IPS-15b (cell line): ENCODE measurements around the gene TRAPPC2B.

Experiments
- H3K27me3 ChIP-seq: one replicate; pipeline ENCODE4 v1.6.1; 2013; ENCODE audit warnings: low read length; ENCODE audit not compliant: control insufficient read depth, insufficient read depth
- H3K36me3 ChIP-seq: one replicate; pipeline ENCODE4 v1.6.1; 2013; ENCODE audit warnings: low read length; ENCODE audit not compliant: control insufficient read depth, insufficient read depth
- H3K4me1 ChIP-seq: one replicate; pipeline ENCODE4 v1.6.1; 2013; ENCODE audit warnings: mild to moderate bottlenecking, low read length; ENCODE audit not compliant: control insufficient read depth, insufficient read depth
- H3K4me3 ChIP-seq: one replicate; pipeline ENCODE4 v1.5.1; 2013; ENCODE audit warnings: low read depth, low read length
- H3K9ac ChIP-seq: one replicate; pipeline ENCODE4 v1.6.1; 2013; ENCODE audit warnings: low read depth, mild to moderate bottlenecking, low read length
- H3K9me3 ChIP-seq: one replicate; pipeline ENCODE4 v1.6.1; 2013; ENCODE audit warnings: mild to moderate bottlenecking, low read length; ENCODE audit not compliant: control insufficient read depth, insufficient read depth

Gene TRAPPC2B

GRCh38 chr19:57376151-57376550 is 12.8 kb downstream of the TRAPPC2B start:
- H3K36me3 ChIP-seq = peaks cover 21% of the 10 kb centered on the region
- no peaks in the 10 kb centered on the region for H3K4me1 ChIP-seq
- H3K27me3 ChIP-seq = no peaks in the 10 kb centered on the region
- H3K9me3 ChIP-seq = peaks cover 4% of the 10 kb centered on the region
- no peak overlapping the region for H3K4me3 ChIP-seq
- H3K9ac ChIP-seq = no peak overlapping the region

DNA sequence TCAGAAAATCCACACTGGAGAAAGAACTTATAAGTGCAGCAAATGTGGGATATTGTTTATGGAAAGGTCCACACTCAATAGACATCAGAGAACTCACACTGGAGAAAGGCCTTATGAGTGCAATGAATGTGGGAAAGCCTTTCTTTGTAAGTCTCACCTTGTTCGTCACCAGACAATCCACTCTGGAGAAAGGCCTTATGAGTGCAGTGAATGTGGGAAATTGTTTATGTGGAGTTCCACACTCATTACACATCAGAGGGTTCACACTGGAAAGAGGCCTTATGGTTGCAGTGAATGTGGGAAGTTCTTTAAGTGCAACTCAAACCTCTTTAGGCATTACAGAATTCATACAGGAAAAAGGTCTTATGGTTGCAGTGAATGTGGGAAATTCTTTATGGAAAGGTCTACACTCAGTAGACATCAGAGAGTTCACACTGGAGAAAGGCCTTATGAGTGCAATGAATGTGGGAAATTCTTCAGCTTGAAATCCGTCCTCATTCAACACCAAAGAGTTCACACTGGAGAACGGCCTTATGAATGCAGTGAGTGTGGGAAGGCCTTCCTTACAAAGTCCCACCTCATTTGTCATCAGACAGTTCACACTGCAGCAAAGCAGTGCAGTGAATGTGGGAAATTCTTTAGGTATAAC is 14.3 kb downstream of the TRAPPC2B start:
- H3K27me3 ChIP-seq = no peaks in the 10 kb centered on the region
- peaks cover 4% of the 10 kb centered on the region for H3K9me3 ChIP-seq
- H3K4me3 ChIP-seq = no peak overlapping the region
- peaks cover 13% of the 10 kb centered on the region for H3K36me3 ChIP-seq
- H3K9ac ChIP-seq = no peak overlapping the region
- H3K4me1 ChIP-seq = no peaks in the 10 kb centered on the region

- H3K4me1 ChIP-seq = no peaks in the 10 kb centered on the region
- no peak overlapping the region for H3K9ac ChIP-seq
- H3K4me3 ChIP-seq = no peak overlapping the region
- peaks cover 3% of the 10 kb centered on the region for H3K36me3 ChIP-seq
- H3K9me3 ChIP-seq = no peaks in the 10 kb centered on the region
- H3K27me3 ChIP-seq = no peaks in the 10 kb centered on the region
Observed at GRCh38 chr19:57380923-57381322, 17.6 kb downstream of the TRAPPC2B start.

GRCh38 chr19:57382806-57383488 is 19.6 kb downstream of the TRAPPC2B start:
- Histone ChIP-seq H3K4me3 (no peak overlapping the region), H3K9me3 (no peaks in the 10 kb centered on the region), H3K27me3 (peaks cover 2% of the 10 kb centered on the region), H3K4me1 (no peaks in the 10 kb centered on the region), H3K9ac (no peak overlapping the region), H3K36me3 (no peaks in the 10 kb centered on the region)

- no peak overlapping the region for H3K9ac ChIP-seq
- H3K27me3 ChIP-seq = peaks cover 2% of the 10 kb centered on the region
- H3K4me1 ChIP-seq = peaks cover 2% of the 10 kb centered on the region
- no peaks in the 10 kb centered on the region for H3K9me3 ChIP-seq
- peak overlapping the region; percentile 40 for H3K4me3 ChIP-seq
- no peaks in the 10 kb centered on the region for H3K36me3 ChIP-seq
Observed at GRCh38 chr19:57389194-57389729, 25.9 kb downstream of the TRAPPC2B start.

DNA sequence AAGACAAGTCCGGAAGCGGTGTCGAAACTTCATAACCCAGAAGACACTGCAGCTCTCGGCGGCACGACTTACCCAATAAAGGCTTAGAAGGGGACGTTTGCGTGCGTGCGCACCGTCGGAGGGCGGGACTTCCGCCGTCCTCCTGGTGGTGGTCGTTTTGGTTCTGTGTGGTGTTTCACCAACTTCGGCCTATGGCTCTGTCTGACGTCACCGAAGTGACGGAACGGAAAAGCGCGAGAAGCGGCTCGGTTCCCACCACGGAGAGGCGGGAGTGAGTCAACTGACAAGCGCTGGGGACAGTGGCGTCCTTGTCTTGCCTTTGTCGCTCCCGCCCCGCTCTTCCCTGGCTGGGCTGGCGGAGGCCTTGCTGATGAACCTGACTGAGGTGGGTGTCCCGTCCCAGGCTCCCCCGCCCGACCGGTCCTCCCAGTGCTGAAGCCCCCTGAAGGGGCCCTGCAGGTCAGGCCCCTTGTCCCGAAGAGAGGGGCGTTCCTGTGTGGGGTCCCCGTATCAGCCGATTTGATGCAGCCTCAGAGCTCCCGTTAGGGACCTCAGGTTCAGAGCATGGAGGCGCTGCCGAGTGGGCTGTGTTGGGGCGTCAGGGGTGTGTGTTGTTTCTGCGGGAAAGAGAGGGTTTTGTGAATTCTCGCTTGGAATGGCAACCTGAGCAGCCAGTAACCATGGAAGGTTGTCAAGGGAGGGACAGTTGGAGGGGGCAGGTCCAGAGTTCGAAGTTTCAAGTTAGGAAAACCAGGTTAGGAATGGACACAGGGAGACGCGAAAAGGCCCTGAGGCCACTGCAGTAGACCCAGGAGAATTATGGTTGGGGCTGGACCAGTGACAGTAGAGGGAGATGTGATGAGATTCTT is 26.6 kb downstream of the TRAPPC2B start, which contains the start of gene ZNF548:
ZNF548 (plus strand) TSS at position 125 of the 869 bp plus-strand sequence; CDS start at position 371, 246 bp downstream.
- Histone ChIP-seq H3K4me3 (peak within 1 kb of the TSS; percentile 93), H3K9me3 (no peaks in the 10 kb centered on the region), H3K4me1 (peaks cover 2% of the 10 kb centered on the region), H3K36me3 (no peaks in the 10 kb centered on the region), H3K9ac (peak within 1 kb of the TSS; percentile 74), H3K27me3 (peaks cover 2% of the 10 kb centered on the region)

DNA sequence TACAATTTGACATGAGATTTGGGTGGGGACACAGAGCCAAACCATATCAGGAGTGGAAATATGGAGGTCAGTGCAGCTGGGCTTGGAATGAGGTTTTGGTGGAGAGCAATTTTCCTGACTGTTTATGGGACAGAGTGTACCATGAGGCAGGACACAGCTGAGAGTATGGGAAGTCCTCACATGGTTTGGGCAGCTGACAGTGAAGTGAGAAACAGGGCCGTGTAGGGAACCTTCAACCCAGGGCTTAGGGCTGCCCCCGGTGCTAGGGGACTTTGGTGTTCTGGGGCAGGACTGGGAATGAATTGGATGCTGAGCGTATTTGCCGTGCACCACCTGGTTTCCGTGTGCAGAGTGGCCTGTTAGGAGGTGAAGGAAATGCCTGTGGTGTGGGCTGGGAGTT is 32.4 kb downstream of the TRAPPC2B start:
- no peak overlapping the region for H3K9ac ChIP-seq
- no peaks in the 10 kb centered on the region for H3K9me3 ChIP-seq
- no peaks in the 10 kb centered on the region for H3K27me3 ChIP-seq
- H3K36me3 ChIP-seq = peaks cover 5% of the 10 kb centered on the region
- H3K4me1 ChIP-seq = peaks cover under 1% of the 10 kb centered on the region
- H3K4me3 ChIP-seq = no peak overlapping the region

DNA sequence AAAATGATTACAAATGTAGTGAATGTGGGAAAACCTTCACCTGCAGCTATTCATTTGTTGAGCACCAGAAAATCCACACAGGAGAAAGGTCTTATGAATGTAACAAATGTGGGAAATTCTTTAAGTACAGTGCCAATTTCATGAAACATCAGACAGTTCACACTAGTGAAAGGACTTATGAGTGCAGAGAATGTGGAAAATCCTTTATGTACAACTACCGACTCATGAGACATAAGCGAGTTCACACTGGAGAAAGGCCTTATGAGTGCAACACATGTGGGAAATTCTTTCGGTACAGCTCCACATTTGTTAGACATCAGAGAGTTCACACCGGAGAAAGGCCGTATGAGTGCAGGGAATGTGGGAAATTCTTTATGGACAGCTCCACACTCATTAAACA is 35.5 kb downstream of the TRAPPC2B start:
- peaks cover 5% of the 10 kb centered on the region for H3K36me3 ChIP-seq
- no peaks in the 10 kb centered on the region for H3K4me1 ChIP-seq
- H3K9me3 ChIP-seq = no peaks in the 10 kb centered on the region
- H3K9ac ChIP-seq = no peak overlapping the region
- no peaks in the 10 kb centered on the region for H3K27me3 ChIP-seq
- no peak overlapping the region for H3K4me3 ChIP-seq

- no peaks in the 10 kb centered on the region for H3K9me3 ChIP-seq
Observed at GRCh38 chr19:57403737-57404563, 40.6 kb downstream of the TRAPPC2B start.

DNA sequence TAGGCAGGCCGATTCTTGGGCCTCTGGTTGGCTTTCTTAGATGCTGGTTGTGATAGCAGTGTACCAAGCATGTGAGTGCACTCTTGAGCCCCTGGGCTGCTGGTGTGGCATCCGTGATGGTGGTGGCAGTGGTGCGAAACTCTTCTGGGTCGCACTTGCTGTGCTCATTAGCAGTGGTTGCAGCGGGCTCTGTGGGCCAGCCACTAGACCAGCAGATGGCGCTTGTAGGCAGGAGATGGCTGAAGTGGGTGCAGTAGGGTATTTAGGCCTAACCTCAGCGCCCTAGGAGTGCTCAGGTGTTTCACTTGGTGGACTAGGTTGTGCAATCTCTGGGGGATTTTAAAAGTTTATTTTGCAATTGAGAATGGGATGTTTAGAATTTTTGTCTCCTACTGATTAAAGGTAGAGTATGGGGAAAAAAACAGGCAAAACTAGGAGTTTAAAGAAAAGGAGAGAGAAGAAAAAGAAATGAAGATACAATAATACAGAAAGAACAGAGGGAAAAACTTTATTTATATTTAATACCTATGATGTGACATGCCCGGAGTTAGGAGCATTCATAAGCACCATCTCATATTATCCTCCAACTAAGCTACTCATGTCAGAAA is 43.3 kb downstream of the TRAPPC2B start:
- Histone ChIP-seq H3K4me3 (no peak overlapping the region), H3K9me3 (no peaks in the 10 kb centered on the region), H3K4me1 (no peaks in the 10 kb centered on the region), H3K27me3 (no peaks in the 10 kb centered on the region), H3K9ac (no peak overlapping the region), H3K36me3 (no peaks in the 10 kb centered on the region)

More at GRCh38 chr19:57403737-57404563, 40.6 kb downstream of the TRAPPC2B start:
- no peak overlapping the region for H3K4me3 ChIP-seq
- H3K27me3 ChIP-seq = no peaks in the 10 kb centered on the region
- no peak overlapping the region for H3K9ac ChIP-seq
- no peaks in the 10 kb centered on the region for H3K4me1 ChIP-seq
- no peaks in the 10 kb centered on the region for H3K36me3 ChIP-seq
